ENCODE measurements around the gene IRAG1. TPM values are rescaled to one million over a fixed set of nuclear protein-coding genes. Genes with fewer than 3 reads are reported as not detected.
A peak's percentile ranks its signal among the peaks of the same experiment; 100 is the strongest.

IRAG1 gene
- total RNA-seq, 4 donors from 2014 or later, result 156 to 408 (median 278) TPM

GRCh38 chr11:10658621-10659338 lies 34.8 kb downstream of the IRAG1 start:
- no peak for ATAC-seq
- peak overlapping the region in 1 of 2 donors; percentile 3 for H3K4me3 ChIP-seq
- TF ChIP-seq POLR2AphosphoS5 (IDR thresholded peaks at IDR 0.05), result no peak
- TF ChIP-seq EP300 (IDR thresholded peaks at IDR 0.05), result no peak
- TF ChIP-seq POLR2A (IDR thresholded peaks at IDR 0.05), result no peak
- TF ChIP-seq, protein P1, sequence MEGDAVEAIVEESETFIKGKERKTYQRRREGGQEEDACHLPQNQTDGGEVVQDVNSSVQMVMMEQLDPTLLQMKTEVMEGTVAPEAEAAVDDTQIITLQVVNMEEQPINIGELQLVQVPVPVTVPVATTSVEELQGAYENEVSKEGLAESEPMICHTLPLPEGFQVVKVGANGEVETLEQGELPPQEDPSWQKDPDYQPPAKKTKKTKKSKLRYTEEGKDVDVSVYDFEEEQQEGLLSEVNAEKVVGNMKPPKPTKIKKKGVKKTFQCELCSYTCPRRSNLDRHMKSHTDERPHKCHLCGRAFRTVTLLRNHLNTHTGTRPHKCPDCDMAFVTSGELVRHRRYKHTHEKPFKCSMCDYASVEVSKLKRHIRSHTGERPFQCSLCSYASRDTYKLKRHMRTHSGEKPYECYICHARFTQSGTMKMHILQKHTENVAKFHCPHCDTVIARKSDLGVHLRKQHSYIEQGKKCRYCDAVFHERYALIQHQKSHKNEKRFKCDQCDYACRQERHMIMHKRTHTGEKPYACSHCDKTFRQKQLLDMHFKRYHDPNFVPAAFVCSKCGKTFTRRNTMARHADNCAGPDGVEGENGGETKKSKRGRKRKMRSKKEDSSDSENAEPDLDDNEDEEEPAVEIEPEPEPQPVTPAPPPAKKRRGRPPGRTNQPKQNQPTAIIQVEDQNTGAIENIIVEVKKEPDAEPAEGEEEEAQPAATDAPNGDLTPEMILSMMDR (IDR thresholded peaks at IDR 0.05), result no peak
- H3K27ac ChIP-seq, result peak overlapping the region; percentile 80 to 93 (median 86)
- H3K36me3 ChIP-seq, result no peaks in the 10 kb centered on the region
- H3K9me3 ChIP-seq, result no peaks in the 10 kb centered on the region
- H3K4me1 ChIP-seq, result peaks cover 50 to 100% (median 75%) of the 10 kb centered on the region in 3 donors
- no peaks in the 10 kb centered on the region for H3K27me3 ChIP-seq
- WGBS, 2 donors (ENCODE audit: low coverage in 1 of 2), result 20 to 40% methylated on average over 1 of the region's 6 CpGs

GRCh38 chr11:10657308-10658271 lies 36.0 kb downstream of the IRAG1 start:
- 0 to 22% methylated on average over 4 to 15 of the region's 20 CpGs for WGBS, 2 donors (ENCODE audit: low coverage in 1 of 2)
- ATAC-seq, result no peak
- H3K27ac ChIP-seq, result peak overlapping the region; percentile 80 to 93 (median 86)
- peak overlapping the region in 1 of 2 donors; percentile 18 for H3K4me3 ChIP-seq
- no peaks in the 10 kb centered on the region for H3K27me3 ChIP-seq
- no peaks in the 10 kb centered on the region for H3K36me3 ChIP-seq
- TF ChIP-seq POLR2AphosphoS5 (IDR thresholded peaks at IDR 0.05), result peak; percentile 89
- TF ChIP-seq, protein P1 (IDR thresholded peaks at IDR 0.05), result no peak
- no peaks in the 10 kb centered on the region for H3K9me3 ChIP-seq
- H3K4me1 ChIP-seq, result peaks cover 61 to 100% (median 87%) of the 10 kb centered on the region in 3 donors

DNA sequence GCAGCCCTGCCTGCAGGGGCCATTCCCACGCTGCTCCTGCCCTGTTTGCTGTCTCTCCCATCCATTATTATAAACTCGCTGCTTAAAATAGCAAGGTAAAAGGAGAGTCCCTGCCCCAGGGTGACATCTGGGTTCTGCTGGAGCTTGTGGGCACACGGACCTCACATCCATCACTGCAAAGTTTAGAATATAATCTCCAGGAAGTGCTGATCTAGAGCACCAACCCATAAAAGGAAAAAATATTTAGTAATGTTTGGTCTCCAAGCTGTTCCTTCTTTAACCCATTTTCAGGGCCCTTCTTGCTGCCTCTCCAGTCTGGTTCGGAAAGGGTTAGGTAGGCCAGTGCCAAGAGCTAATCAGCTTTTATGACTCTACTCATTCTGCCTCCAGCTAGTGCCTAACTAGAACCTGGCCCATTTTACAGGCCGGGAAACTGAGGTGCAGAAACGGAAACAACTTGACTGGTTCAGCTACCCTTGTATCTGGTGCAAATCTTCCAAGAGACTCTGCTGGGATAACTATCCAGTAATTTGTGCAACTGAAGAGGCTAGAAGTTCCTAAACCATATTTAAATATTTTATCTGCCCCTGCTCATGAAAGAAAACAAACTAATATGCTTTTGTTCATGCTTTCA lies 37.5 kb downstream of the IRAG1 start:
- Histone ChIP-seq H3K27ac (peak overlapping the region; percentile 80 to 93 (median 86)), H3K4me1 (peaks cover 61 to 100% (median 80%) of the 10 kb centered on the region in 3 donors), H3K9me3 (no peaks in the 10 kb centered on the region), H3K4me3 (no peak overlapping the region), H3K36me3 (no peaks in the 10 kb centered on the region), H3K27me3 (no peaks in the 10 kb centered on the region)
- ATAC-seq, result no peak
- 56 to 59% methylated on average over 2 to 6 of the region's 6 CpGs for WGBS, 2 donors (ENCODE audit: low coverage in 1 of 2)
- no peak for TF ChIP-seq EP300 (IDR thresholded peaks at IDR 0.05)
- TF ChIP-seq, protein P1 (IDR thresholded peaks at IDR 0.05), result no peak
- no peak for TF ChIP-seq POLR2A (IDR thresholded peaks at IDR 0.05)
- TF ChIP-seq POLR2AphosphoS5 (IDR thresholded peaks at IDR 0.05), result no peak

DNA sequence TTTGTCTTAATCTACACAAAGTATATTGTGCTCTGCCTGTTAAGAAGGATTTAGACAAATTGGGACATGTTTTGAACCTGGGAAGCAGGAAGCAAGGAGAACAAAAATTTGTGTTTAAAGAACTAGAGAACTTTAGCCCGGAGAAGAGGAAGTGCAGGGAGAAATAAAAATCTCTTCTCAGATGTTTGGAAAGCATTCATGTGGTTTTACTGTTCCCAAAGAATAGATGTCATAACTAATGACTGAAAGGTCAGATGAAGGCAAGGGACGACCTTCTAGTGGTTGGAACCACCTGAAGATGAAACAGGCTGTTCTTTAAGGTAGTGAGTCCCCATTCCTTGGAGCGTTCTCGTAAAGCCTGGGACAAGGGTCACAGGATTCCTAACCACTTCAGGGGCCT lies 38.3 kb downstream of the IRAG1 start:
- H3K36me3 ChIP-seq, result no peaks in the 10 kb centered on the region
- no peak overlapping the region for H3K4me3 ChIP-seq
- no peaks in the 10 kb centered on the region for H3K9me3 ChIP-seq
- H3K4me1 ChIP-seq, result peaks cover 54 to 100% (median 71%) of the 10 kb centered on the region in 3 donors
- peak overlapping the region; percentile 80 to 93 (median 86) for H3K27ac ChIP-seq
- WGBS, 2 donors (ENCODE audit: low coverage in 1 of 2), result 10 to 32% methylated on average over 4 of the region's 4 CpGs
- no peaks in the 10 kb centered on the region for H3K27me3 ChIP-seq
- ATAC-seq, result no peak
- TF ChIP-seq EP300 (IDR thresholded peaks at IDR 0.05) (no peak), POLR2A (IDR thresholded peaks at IDR 0.05) (no peak), POLR2AphosphoS5 (IDR thresholded peaks at IDR 0.05) (no peak)
- TF ChIP-seq, protein P1 (IDR thresholded peaks at IDR 0.05), result no peak

Data from gastroesophageal sphincter (tissue), 4 donors.